Rectal smooth muscle tissue (tissue), 1 donor: ENCODE data around the gene NLRP3.

Experiments
- H3K27ac ChIP-seq: one replicate; pipeline ENCODE4 v1.7.0; 2013; ENCODE audit warnings: low read depth, low read length, inconsistent platforms
- H3K27me3 ChIP-seq: one replicate; pipeline ENCODE4 v1.7.0; 2013; ENCODE audit warnings: low read length; ENCODE audit not compliant: control insufficient read depth, insufficient read depth
- H3K36me3 ChIP-seq: one replicate; pipeline ENCODE4 v1.7.0; 2013; ENCODE audit warnings: low read length; ENCODE audit not compliant: control insufficient read depth, insufficient read depth
- H3K4me1 ChIP-seq: one replicate; pipeline ENCODE4 v1.7.0; 2013; ENCODE audit warnings: low read length; ENCODE audit not compliant: control insufficient read depth, insufficient read depth
- H3K4me3 ChIP-seq: one replicate; pipeline ENCODE4 v1.7.0; 2013; ENCODE audit warnings: low read length
- H3K9ac ChIP-seq: one replicate; pipeline ENCODE4 v1.7.0; 2013; ENCODE audit warnings: low read length

The NLRP3 gene

GRCh38 chr1:247447162-247447909, 31.4 kb downstream of the NLRP3 start:
- Histone ChIP-seq H3K36me3 (no peaks in the 10 kb centered on the region), H3K27me3 (no peaks in the 10 kb centered on the region), H3K4me3 (peak overlapping the region; percentile 55), H3K27ac (no peak overlapping the region), H3K4me1 (no peaks in the 10 kb centered on the region), H3K9ac (no peak overlapping the region)

GRCh38 chr1:247448107-247448791, 32.3 kb downstream of the NLRP3 start:
- H3K9ac ChIP-seq, result peak overlapping the region; percentile 41
- H3K27ac ChIP-seq, result peak overlapping the region; percentile 68
- H3K4me1 ChIP-seq, result no peaks in the 10 kb centered on the region
- H3K27me3 ChIP-seq, result no peaks in the 10 kb centered on the region
- no peaks in the 10 kb centered on the region for H3K36me3 ChIP-seq
- peak overlapping the region; percentile 55 for H3K4me3 ChIP-seq

GRCh38 chr1:247451388-247452010, 35.5 kb downstream of the NLRP3 start:
- H3K9ac ChIP-seq, result no peak overlapping the region
- H3K36me3 ChIP-seq, result no peaks in the 10 kb centered on the region
- no peaks in the 10 kb centered on the region for H3K27me3 ChIP-seq
- H3K4me3 ChIP-seq, result no peak overlapping the region
- H3K27ac ChIP-seq, result no peak overlapping the region
- H3K4me1 ChIP-seq, result no peaks in the 10 kb centered on the region

DNA sequence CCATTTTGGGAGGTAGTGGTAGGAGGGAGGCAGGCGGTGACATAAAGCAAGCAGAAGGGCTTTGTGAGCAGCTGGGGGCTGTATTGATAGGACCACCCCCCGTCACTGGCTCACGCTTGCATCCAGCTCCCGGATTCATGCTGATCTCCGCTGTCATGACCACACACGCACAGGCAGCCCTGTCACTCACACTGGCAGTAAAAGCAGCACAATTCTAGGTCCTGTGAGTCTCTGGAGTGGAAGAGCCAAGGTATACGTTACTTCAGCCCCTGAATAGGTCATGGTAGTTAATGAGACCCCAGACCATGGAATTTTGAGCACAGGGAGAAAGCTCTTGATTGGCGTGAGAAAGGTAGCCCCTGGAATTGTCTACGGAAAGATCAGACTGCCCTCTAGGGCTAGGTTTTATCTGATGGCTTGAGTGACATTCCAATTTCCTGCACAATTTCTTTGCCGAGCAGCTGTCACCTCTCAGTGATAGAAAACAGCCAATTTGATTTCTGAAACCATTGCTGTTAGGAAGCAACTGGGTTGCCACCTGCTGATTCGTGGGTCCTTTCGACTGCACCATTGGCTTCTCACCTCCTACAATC, 36.6 kb downstream of the NLRP3 start:
- no peak overlapping the region for H3K27ac ChIP-seq
- no peak overlapping the region for H3K9ac ChIP-seq
- no peaks in the 10 kb centered on the region for H3K4me1 ChIP-seq
- no peaks in the 10 kb centered on the region for H3K27me3 ChIP-seq
- H3K4me3 ChIP-seq, result no peak overlapping the region
- H3K36me3 ChIP-seq, result no peaks in the 10 kb centered on the region

DNA sequence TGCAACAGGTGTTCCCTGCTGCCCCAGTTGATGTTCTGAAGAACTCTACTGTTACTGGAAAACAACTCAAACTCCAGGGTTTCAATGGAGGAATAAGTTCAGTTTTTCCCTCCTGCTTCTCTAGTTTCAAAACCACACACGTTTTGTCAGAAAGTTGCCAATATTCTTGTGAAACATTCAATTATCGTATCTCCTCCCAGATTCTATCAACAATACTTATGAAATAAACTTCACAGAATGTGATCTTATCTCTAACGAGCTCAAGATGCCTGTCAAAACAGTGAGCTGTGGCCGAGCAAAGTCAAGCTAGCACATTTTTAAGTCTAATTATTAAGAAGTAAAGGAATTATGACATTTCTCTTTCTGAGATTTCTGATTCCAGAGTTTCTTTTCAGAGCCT, 37.3 kb downstream of the NLRP3 start:
- no peaks in the 10 kb centered on the region for H3K27me3 ChIP-seq
- H3K27ac ChIP-seq, result no peak overlapping the region
- no peak overlapping the region for H3K4me3 ChIP-seq
- H3K36me3 ChIP-seq, result no peaks in the 10 kb centered on the region
- H3K9ac ChIP-seq, result no peak overlapping the region
- H3K4me1 ChIP-seq, result no peaks in the 10 kb centered on the region

DNA sequence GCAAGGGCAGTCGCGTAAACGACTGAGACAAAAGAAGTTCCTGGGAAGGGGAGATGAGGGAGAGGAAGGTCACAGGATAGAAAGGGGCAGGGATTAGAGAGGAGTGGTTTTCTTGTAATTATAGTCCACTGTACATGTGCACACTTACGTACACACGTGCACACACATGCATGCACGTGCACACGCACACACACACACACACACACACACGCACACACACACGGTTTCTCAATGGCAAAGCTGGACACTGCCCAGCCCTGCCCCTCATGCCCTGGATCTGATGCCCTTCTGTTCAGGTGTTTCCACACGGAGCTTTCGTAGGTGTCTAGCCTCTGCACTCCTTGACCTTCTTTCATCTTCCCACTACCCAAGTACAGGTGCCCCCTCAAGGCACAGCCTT, 38.0 kb downstream of the NLRP3 start:
- Histone ChIP-seq H3K4me3 (no peak overlapping the region), H3K36me3 (no peaks in the 10 kb centered on the region), H3K4me1 (no peaks in the 10 kb centered on the region), H3K27ac (no peak overlapping the region), H3K27me3 (no peaks in the 10 kb centered on the region), H3K9ac (no peak overlapping the region)

DNA sequence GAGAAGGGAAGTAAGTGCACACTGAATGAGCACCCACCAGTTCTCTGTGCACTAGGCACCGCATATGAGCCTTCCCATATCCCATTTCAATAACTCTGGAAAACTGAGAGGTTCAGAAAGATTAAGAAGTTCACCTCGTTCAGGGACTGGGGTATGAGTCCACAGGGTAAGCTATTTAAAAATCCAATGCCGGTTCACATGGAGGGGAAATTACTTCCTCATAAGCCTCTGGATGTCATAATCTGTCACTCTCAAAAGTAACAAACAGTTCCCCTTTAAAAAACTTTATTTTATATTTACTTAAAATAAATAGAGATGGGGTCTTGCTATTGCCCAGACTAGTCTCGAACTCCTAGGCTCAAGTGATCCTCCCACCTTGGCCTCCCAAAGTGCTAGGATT, 40.0 kb downstream of the NLRP3 start:
- Histone ChIP-seq H3K27me3 (no peaks in the 10 kb centered on the region), H3K36me3 (no peaks in the 10 kb centered on the region)

DNA sequence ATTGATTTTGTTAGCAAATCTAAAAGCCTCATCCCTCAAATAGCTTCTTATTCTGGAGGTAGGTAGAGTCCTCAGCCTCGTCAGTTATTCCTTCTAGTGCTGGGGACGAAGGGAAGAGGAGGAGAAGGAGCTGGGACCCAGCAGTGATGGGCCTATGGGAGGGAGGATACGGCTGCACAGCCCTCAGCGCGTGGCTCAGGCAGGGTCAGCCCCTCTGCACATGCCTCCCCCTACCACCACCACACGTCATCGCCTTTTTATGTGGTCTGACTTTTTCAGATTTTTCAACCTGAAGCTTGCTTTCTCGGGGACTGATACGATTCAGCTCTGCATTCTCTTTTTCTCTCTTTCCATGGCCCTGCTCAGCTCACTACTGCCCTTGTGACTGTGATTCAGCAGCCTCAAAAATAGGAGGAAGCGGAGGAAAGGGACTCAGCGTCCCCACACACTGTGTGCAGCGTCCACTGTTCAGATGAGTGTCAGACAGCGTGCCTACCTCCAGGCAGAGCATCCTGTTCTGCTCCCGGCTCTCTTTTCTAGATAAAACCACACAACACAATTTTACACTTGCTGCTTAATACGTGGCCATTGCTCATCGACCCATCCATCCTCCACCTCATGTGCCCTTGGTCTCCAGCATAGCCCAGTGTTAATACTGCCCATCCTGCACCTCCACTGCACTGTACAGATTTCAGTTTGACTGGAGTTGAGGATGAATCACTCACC, 41.1 kb downstream of the NLRP3 start:
- Histone ChIP-seq H3K27ac (no peak overlapping the region), H3K27me3 (no peaks in the 10 kb centered on the region), H3K36me3 (no peaks in the 10 kb centered on the region), H3K4me1 (no peaks in the 10 kb centered on the region), H3K4me3 (no peak overlapping the region), H3K9ac (no peak overlapping the region)

More for the DNA sequence above, 40.0 kb downstream of the NLRP3 start:
- no peaks in the 10 kb centered on the region for H3K4me1 ChIP-seq
- no peak overlapping the region for H3K27ac ChIP-seq
- H3K9ac ChIP-seq, result no peak overlapping the region
- H3K4me3 ChIP-seq, result no peak overlapping the region

- Histone ChIP-seq H3K4me3 (no peak overlapping the region), H3K9ac (no peak overlapping the region), H3K36me3 (no peaks in the 10 kb centered on the region), H3K27ac (no peak overlapping the region), H3K4me1 (no peaks in the 10 kb centered on the region), H3K27me3 (no peaks in the 10 kb centered on the region)
Measured at GRCh38 chr1:247459507-247459906, 43.5 kb downstream of the NLRP3 start.

DNA sequence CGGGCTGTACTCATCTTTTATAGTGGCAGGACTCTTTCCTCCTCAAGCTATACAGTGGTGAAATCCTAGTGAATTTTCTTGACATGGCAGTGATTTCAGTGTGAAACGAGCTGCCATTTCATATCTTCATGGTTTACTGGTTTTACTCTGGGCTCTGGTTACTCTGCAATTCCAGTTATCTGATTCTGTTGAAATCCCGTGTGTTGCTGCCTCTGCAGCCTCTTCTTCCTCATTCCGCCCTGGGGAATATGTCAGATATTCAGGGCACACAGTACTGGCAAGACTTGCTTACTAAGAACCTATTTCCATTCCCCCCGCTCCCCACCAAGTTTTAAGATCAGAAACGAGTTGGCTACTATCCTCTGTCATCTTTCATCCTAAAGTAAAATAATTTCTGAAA, 49.8 kb downstream of the NLRP3 start:
- no peak overlapping the region for H3K9ac ChIP-seq
- no peaks in the 10 kb centered on the region for H3K27me3 ChIP-seq
- no peak overlapping the region for H3K4me3 ChIP-seq
- H3K36me3 ChIP-seq, result no peaks in the 10 kb centered on the region
- no peak overlapping the region for H3K27ac ChIP-seq
- no peaks in the 10 kb centered on the region for H3K4me1 ChIP-seq

DNA sequence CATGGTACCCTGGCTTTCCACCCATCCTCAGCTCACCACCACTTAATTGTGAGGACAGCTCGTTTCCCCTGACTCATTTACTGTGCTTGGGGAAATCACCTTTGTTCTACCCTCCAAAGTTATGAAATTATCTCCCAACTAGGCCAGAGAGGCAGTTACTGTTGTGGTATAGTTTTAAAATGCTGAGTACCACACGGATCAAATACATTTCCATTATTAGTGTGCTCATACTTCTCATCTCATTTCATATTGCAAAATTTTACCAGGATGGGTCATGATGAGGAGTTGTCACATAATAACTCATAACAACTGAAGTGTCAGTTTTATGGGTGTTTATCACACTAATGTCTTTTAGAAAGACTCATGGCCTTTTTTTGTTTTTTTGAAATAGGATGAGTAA, 51.2 kb downstream of the NLRP3 start:
- Histone ChIP-seq H3K27ac (no peak overlapping the region), H3K4me1 (no peaks in the 10 kb centered on the region), H3K4me3 (no peak overlapping the region), H3K9ac (no peak overlapping the region), H3K27me3 (no peaks in the 10 kb centered on the region), H3K36me3 (no peaks in the 10 kb centered on the region)
